ENCODE data around the gene ADAMTS15.

GRCh38 chr11:130457623-130458409, 9.4 kb downstream of the ADAMTS15 start:
- no peak for TF ChIP-seq CTCF (IDR thresholded peaks at IDR 0.05)
- no peak for TF ChIP-seq EZH2 (IDR thresholded peaks at IDR 0.05; ENCODE audit: borderline replicate concordance, insufficient read depth, low read depth, low read length, poor library complexity, severe bottlenecking)

All from B cell (primary cell).